Endometrium (tissue), 2 donors: ENCODE data around the gene NRXN3.

ENCODE experiments used
- FAIRE-seq: peaks from 2 replicates; lab custom pipeline; 2012; peaks lifted over from hg19 to GRCh38; lab: Jason Lieb, UNC
- donor health status: control.
- donor health status: control.

The NRXN3 gene

DNA sequence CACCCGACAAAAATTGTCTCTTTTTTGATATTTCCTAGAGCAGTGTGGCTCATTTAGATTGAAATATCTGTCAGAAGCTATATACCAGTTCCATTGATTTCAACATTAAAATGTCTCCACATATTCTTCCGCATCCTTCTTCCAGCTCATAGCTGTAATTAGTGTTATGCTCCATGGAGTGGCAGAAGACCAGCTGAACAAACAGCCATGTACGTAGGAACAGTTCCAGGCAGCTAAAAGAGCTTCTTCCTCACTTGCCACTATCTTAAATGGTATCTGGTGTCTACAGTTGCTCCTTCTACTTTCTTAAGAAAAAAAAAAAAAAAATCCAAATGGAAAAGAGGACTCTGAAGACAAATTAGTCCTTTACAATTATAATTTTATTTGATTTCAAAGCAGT is 1193.1 kb downstream of the NRXN3 start:
- FAIRE-seq = no peak

DNA sequence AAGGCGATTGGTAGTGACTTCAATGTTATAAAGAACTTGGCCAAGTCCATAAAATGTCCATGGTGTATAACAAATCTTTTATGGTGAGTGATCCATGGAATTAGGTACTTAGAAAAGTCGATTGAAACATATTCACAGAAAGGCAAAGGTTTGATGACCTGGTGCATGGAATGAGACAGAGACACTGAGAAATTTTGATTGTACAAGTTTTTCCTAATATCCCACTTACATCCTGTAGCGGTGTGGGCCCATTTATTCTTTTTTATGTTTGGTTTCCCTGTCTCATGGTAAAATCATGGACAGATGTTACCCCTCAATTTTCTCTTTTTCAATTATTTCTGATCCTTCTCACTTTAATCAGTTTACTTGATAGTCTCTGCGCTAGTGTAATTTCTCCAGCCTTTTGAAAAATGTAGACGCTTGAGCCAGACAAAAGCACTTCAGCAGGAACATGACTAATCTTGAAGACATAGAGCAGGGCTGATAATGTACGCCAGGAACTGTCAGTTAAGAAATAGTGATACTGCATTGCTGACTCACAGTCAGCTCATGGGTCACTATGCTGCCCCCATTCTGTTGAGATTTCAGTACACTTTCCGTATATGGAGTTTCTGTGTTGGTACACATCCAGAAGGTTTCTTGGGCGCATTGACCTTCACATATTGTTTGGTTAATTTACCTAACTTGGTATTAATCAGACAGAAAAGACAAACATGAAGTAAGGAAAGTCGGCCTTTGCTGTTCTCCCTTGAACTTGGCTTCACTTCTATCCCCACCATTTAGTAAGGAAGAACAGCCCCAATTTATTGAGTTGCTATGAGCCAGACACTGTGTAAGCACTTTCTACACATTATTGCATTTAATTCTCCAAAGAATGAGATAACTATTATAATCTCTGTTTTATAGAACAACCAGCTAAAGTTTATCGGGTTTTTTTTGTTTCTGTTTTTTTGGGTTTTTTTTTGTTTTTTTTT is 1199.5 kb downstream of the NRXN3 start:
- FAIRE-seq = no peak

DNA sequence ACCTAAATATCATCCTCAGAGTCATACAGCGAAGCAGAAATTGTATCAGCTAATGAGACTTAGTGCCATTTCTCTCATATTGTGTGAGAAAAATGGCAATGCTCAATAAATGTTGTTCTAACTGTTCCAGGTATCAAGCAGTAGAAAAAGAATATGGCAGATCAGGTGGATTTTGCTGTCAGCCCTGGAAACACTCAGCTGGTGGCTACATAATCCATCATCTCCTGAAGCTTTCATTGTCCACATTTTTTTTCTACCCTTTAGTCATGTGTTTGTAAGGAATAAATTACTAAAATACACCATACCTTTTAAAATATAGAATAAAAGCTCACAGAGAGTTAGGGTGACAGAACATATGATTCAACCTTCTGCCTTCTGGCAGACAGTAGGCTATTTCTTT is 1200.8 kb downstream of the NRXN3 start:
- no peak for FAIRE-seq

DNA sequence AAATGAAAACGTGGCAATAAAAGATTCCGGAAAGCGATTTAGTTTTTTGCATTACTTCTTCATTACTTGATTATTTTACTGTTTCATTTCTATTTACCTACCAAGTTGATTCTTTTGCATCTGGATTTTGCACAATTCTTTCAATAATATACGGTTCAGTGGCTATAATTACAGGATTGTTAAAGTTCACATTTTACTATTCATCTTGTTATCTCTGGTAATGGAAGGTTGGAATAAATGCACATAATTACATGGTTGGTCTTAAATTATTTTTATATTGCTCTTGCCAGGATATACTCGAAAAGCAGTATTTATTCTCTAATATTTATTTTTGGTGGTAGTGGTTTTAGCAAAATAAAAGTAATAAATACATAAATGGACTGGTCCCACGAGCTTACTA is 1203.3 kb downstream of the NRXN3 start:
- FAIRE-seq = no peak

DNA sequence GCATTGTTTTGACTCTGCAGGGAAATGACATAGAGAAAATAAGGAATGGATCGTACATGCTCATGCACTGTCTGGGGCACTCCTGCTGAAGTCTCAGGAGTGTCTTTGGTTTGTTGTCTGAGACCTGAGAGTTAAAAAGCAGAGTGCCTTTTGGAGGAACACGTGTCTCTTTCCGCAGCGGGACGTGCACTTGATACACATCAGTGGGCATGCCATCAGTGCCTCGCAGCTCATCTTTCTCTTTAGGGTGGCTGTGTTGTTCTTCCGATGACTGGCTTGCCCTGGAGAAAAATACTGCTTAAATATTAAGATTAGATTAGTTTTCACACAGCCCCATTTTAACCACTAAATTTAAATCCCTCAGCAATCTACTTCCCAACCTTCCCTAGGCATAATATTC is 1205.2 kb downstream of the NRXN3 start:
- FAIRE-seq = no peak

DNA sequence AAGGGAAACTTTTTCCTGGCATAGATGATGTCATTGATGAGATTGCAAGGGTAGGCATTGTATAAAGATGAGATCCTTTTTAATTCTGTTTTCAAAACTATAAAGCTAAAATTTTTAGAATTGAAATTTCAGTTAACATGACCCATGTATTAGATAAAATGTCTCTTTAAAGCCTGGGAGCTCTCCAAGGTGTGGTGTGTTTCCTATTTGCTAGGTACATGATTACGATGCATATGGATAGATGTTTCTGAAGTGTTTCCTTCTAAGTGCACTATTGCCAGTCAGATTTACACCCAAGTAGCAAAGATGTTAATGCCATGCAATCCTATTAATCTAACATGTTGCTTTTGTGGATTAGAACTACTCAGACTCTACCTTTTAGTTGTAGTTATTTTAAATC is 1206.4 kb downstream of the NRXN3 start:
- FAIRE-seq = no peak

DNA sequence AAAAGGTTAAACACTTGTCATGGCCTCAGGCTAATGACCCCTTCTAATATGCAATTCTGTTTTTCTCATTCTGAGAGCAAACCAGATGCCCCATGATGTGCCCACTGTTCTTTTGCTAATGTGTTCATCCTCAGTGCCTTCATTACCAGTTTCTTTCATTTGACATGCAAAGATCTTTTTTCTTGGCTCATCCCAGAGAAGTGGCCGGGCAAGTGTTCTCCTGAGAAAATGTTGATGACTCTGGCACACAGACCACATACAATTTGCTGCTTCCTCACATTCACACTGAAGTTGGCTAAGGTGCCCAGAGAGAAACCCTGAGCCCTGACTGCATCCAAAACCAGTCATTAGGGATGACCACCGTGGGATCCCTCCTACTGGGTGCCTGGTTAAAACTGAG is 1207.8 kb downstream of the NRXN3 start:
- no peak for FAIRE-seq

DNA sequence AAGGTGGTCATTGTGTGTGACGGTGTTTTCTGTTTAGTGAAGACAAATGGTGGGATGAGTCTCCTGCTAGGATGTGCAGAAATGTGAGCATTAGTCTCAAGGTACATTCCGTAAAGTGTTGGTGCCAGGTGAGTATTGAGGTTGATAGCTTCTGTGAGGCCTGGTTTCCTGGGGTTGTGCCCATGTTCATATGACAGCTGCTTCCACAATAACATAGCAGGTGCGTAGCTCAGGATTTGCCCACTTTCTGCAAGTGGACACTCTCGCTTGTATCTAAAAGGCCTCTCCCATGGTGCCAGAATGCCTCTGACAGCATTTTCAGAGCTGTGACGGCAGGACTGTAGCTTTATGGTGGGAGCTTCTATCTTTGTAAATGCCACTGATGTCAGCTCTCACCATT is 1209.1 kb downstream of the NRXN3 start:
- FAIRE-seq = no peak

DNA sequence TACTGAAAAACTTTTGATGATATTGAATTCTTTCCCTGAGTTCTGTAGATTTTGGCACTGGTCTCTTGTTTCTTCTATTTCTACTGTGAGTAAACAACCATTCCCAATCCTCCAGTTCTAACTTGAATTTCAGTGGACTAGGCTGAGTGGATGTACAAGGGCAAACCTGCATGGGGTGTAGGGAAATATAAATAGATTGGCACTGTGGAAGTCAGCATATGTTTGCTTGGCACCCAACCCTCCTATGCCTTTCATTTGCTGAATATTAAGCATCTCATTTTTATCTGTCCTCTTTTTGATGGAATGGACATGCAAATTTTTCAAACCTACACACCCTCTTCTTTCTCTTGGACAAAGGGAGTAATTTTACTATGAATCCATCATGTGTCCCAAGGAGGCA is 1212.9 kb downstream of the NRXN3 start:
- no peak for FAIRE-seq

DNA sequence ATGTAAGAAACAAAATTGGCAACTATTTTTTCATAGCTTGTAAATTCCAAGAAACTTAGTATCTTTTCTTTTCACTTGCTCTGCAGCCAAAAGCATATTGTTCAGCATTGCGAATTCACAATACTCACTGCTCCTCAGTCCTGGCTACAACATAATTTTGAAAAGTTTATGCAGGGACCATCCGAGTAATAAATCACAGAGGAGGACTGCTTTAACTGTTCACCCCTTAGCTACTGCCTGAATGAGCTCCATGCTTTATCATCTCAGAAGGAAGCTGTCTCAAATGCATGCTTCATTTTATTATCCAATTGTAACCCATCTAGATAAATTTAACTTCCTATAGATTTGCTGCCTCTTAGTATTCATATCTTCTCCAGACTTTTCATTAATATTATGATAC is 1213.3 kb downstream of the NRXN3 start:
- FAIRE-seq = no peak

DNA sequence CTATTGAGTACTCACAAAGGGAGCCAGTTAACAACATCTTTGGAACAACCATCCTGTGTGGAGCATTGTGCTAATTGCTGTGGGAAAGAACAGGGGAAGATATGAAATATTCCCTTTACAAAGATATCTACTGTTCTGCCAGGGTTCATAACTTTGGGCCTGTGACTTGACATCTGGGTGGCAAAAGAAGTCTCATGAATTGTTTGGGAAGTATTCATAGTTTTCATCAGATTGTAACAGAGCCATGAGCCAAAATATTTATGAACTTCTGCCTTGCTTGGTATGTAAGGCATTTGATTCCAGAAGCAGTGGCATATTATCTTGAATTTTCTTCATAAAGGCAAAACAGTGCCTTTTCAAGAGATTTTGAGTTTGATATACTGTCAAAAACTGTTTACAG is 1224.9 kb downstream of the NRXN3 start:
- FAIRE-seq = no peak

DNA sequence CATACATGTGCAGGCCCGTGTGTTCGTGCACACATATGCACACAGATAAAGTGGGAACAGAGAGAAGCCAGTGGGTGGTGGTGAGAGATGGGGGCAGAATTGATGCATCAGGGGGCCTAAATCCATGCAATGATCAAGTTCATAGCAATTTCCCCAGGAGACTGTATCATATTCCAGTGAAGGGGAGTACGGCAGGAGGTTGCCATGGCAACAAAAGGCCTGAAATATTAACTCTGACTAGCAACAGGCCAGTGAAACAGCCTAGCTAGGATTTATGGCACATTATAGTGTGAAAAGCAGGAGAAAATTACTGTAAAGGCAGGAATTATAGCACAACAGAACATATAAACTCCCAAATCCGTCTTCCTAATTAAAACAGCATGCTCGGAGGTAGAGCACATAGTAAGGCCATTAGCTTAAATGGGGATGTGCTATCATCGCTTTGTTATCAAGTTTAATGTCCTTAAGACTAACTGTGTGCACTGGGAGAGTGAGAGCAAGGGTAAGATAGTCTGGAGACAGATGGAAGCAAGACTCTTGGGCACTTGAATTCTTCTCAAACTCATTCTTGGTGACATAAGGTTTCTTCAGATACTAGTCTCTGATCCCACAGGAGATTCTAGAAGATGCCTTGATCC is 1234.8 kb downstream of the NRXN3 start:
- FAIRE-seq = no peak

DNA sequence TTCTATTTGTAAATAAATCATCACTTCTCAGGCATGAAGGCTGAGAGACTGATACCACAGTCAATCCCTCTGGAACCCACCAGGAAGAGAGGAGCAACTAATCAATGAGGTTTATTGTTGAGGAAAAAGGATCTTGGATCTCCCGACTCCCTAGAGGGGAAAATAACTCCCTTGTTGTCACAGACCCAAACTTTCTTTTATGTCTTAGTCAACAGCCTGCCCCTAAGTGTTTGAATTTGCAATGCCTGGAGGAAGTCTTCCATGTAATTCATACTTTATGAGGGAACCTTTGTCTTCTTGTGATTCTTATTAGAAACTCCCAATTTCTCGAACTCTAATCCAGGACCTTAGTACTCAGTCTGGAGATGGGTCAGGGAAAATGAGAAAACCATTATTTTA is 1235.3 kb downstream of the NRXN3 start:
- FAIRE-seq = no peak

DNA sequence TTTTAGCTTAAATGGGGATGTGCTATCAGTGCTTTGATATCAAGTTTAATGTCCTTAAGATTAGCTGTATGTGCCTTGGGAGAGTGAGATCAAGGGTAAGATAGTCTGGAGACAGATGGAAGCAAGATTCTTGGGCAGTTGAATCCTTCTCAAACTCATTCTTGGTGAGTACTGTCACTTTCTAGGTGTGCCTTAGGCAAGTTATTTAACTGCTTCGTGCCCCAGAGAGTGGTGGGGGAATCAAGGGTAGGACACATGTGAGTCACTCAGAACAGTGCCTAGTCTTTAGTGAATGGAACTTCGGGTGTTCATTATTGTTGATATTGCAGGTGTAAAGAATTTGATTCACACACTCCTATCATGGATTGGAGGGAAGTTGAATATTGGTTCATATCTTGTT is 1237.4 kb downstream of the NRXN3 start:
- FAIRE-seq = no peak

DNA sequence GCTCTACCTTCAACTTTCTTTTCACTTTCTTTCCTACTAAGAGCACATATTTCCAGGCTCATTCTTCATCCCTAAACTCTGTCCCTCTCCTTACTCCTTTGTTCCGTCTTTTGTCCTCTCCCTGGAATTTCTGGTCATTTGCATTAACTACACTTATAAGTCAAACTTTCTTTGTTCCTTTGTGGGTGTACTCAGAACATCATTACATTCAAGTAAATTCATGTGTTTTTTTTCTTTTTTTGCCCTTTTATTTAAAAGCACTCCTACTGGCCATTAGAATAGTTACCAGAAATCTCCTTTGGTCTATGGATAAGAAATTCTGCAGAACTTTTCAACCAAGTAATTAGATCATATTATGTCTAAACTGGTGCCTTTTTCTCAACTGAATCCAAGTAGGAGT is 1238.5 kb downstream of the NRXN3 start:
- no peak for FAIRE-seq

DNA sequence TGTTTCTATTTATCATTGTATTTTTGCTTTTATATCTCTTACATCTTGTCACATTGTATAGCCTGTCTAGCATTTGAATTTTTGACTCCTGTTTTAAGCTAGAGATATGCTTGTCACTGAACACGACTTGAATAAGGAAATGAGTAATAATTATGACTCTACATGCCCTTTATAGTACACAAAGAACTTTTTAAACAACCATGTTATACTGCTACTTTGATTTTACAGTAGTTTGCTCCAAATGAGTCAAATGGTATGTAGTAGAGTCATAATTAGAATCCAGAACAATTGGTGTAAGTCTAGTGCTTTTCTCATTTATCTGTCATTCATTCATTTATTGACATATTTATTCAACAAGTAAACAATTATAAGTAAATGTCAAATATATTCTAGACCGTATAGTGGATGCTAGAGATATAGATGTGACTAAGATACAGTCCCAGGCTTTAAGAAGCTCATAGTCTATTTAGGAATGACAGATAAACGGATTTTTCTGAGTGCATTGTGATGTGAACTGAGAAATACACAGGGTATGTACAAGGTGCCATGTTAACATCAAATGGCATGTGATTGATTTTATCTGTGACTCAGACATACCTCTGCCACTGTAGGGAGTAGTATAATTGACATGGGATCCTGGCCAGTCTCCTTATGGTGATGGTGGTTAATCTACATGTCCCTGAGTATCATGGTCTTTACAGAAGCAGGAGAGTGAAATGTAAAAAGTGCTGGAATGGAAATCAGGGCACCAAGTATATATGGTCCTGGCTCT is 1241.4 kb downstream of the NRXN3 start:
- FAIRE-seq = no peak

DNA sequence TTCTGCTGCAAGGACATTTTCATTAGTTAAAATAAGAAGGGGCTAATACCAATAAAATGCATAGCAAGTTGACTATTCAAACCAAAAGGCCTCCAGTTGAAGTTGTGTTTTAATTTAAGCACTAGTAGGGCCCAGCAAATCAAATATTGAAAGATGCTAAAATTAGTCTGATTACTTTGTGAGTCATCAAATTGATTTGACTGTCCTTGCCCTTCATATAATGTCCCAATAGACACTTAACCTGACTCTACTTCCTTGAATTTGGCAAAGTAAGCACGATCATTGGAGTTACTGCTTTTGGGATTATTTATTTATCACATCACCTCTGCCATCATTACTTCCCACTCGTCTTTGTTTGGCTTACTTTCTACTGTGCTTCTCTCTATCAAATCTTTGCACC is 1242.6 kb downstream of the NRXN3 start:
- FAIRE-seq = no peak

DNA sequence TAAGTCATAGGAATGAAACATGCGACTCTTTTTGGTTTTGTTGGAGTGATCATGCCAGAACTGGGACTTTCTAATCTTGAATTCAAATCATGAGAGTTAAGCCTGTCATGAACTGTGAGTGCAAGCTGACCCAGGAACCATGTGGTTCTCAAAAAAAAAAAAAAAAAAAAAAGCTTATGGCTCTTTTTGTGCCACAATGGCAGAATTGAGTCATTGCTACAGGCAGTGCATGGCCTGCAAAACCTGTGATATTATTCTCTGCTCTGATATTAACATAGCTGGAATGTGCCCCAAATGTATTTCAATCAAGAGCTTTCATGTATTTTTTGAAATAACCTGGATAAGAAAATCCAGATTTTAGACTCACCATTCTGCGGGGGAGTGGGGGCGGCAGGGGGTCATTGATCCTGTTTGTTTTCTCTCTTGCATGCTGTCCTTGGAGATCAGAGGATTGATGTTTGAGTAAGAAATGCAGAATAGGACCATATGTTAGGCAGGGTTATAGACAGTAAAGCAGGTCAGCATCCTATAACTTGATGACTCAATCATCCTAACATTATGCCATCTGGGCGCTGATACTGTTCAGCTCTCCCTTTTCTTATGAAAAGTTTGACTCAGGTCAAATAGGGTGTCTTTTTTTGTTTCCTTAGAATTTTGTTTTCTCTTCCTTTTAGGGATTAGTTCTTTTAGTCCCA is 1243.7 kb downstream of the NRXN3 start:
- FAIRE-seq = no peak

DNA sequence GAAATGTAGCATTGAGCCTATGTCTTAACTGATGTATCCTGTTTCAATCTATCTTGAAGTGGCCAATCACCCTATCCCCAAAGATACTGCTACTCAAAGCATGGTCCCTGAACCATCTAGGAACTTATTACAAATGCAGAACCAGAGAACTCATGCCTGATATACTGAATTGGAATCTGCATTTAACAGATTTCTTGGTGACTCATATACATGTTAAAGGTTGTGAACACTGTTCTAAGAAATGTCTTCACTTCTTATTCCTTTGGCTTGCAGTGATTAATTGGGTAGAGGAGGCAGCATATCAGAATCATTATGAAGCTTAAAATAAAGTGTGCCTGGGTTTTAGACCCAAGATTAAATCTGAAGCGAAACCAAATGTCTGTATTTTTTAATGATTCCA is 1245.6 kb downstream of the NRXN3 start:
- no peak for FAIRE-seq

DNA sequence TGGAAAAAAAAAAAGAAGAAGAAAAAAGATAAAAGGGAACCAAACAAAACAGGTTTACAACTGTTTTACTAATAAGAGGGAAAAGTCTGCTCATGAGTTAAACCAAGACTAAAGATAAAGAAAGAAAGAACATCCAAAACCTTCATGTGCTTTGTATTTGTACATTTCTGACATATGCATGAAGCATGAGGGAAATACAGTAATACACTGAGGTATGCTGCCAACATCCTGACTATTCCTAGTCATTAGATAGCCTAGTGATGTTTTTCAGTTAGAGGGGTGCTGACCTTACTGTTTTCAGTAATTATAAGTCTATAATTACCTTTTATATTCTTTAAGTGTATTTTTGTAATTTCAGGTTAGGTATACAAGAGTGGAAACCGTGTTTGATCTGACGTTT is 1247.8 kb downstream of the NRXN3 start:
- no peak for FAIRE-seq

DNA sequence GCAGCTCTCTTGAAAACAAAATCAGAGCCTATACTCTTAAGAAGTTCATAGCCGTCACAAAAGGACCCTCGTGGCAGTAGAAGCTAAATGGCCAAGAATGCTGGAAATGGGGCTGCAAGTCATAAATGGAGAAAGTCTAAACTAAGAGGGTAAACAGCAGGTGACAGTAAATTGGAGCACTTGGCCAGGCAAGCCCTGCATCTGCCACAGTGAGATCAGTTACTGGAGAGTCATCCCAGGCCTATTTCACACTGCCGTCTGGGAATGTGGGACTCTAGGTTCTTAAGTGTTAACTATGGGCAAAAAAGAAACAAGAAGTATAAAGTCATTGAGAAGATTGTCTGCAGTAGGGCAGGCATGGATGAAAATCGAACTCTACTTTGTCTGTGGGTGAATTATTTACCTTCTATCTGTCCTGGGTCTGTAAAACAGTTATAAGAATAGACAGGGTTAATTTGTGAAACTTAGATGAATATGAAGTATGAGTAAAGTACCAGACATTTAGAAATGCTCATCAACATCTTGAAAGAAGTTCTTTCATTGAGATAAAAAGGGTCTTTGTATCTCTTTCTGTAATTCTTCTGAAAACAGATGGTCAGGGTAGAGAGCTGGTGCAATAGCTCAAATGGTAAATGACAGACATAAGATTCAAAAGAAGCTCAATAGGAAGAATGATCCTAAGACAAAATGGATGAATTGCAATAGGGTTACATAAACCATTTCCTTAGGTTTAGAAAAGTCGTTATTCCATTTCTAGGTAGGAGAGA is 1248.7 kb downstream of the NRXN3 start:
- FAIRE-seq = no peak
